SU-DHL-6 (cell line): ENCODE measurements around the gene TSPAN1.

Experiments used
- CTCF ChIP-seq: fragments of 200-600 bp; sonication (generic); IDR thresholded peaks from one replicate; pipeline ENCODE4 v1.5.1; 2017; ENCODE audit warnings: antibody characterized with exemption, mild to moderate bottlenecking, low read length, moderate library complexity; ENCODE audit not compliant: insufficient read depth, poor library complexity, severe bottlenecking
- EZH2phosphoT487 ChIP-seq: fragments of 200-600 bp; sonication (generic), shearing (Covaris generic); conservative IDR thresholded peaks from 2 replicates; pipeline ENCODE4 v1.6.1; 2018; ENCODE audit warnings: mild to moderate bottlenecking, antibody characterized with exemption, low read length, moderate library complexity, mixed read lengths

DNA sequence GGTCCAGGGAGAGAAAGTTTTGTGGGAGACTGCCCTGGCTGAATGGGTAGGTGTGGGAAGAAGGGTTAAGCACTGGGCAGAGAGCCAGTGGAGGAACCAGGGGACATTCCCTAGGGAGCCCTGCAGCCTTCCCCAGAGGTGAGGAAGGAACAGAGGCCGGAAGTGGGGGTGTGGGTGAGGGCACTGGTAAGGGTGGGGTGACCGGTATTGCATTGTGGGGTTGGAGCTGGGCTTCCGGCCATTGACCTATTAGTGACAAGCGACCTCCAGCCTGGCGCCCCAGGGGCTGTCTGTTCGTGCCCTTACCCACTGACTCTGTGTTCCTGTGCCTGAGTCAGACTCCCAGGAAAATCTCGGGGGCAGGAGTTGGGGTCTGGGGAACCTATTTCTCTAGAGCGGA is 3.5 kb upstream of the TSPAN1 start:
- TF ChIP-seq CTCF (no peak), EZH2phosphoT487 (no peak)
